ENCODE data around the gene SLC7A5.
"Not testable (repeated sequence)": the region's sequence is repeated elsewhere in the genome, so short reads cannot be mapped to it uniquely, and the experiment has no call there.

Gene SLC7A5

DNA sequence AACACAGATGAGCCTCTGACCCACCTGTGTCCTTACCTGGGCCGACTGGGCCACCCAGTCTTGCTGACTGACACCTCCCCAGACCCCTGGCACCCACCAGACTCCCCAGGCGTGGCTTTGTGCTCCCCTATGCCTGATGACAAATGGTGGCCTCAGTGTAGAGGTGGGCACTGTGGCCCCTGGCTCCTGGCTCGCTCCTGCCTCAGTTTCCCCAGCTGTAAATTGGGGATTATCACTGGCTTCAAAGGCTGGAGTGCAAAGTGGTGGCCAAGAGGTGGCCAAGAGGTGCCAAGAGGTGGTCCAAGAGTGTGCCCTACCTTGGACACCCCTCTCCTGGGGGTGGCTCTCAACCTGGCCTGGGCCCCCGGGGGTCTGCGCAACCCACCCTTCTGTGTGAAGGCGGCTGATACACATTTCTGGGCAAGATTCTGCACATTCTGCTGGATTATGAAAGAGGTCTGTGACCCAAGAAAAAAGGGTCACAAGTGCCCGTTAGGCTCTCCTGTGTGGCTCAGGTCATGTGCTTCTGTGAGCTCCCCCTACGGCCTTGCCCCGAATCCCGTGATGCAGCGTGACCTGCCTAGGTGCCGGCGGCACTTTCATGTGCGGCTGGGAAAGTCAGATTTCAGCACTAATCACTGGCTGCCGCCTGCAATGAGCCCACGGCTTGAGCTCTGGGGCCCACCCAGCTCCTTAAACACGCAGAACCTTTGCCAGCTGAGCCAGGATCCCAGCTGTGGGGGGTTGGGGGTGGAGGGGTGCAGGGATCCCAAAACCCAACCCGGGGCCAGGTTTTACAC is 7.8 kb downstream of the SLC7A5 start:
- not testable (repeated sequence) for ATAC-seq, DNase-seq

DNA sequence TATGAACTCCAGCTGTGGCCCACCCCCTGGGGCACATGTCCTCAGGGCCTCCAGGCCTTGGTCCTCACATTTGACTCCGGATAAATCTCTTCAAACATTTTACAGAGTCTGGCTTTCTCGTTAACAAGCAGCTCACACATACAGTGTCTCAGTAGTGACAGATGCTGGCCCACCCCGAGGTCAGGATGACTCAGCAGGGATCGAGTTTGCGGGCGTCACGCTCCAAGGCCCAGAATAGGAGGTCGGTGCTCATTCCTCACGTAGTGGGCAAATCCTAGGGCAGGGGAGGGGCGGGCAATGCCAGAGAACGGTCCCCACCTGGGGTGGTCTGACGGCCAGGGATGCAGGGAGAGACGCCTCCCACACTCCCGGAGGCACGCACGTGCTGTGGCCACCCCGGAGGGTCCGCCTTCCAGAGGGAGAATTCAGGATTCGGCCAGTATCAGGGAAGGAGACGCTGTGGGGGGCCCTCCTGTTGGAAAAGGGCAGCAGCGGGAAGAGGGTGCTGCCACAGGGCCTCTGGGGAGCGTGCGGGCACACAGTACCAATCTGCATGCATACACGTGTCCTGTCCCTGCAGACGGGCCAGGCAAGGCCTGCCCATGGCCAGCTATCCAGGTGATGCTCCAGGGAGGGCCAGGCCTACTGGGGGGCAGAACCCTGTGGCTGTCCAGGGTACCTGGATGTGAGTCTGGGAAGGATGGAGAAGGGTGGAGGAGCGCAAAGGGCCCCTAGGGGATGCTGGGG is 8.6 kb downstream of the SLC7A5 start:
- DNase-seq (no peak), ATAC-seq (no peak)

DNA sequence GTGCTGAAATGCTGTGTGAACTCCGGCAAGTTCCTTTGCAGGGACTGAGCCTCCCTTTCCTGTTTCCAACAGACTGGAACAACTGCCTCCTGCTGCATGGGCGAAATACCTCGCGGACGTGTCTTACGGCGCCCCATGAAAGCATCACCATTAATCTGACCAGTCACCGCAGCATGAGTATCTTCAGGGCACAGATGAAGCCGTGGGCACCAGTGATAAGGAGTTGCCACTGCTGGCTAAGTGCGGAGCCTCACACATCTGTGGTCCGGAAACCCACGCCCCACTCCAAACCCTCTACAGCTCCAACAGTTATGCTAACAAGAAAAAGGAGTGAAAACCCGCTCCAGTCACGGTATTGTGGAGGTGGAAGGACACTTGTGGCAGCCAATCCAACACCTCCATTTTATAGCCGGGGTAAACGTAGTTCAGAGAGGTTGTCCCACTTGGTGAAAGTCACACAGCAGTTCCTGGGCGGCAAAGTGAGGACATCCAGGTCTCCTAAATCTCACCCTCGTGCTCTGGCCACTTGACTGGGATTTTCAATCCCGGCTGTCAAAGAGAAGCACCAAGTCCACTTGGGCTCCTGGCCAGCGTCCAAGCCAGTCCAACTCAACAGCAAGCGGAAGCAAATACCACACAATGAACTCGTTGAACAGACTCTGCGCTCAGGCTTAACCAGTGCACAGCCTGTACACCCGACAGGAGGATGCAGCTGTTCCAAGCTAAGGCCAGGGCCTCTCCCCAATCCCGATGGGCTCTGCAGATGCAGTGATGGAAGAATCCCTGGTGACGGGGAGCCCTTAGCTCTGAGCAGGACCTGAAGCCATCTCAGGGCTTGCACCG is 10.9 kb downstream of the SLC7A5 start:
- ATAC-seq, DNase-seq: not testable (repeated sequence)

DNA sequence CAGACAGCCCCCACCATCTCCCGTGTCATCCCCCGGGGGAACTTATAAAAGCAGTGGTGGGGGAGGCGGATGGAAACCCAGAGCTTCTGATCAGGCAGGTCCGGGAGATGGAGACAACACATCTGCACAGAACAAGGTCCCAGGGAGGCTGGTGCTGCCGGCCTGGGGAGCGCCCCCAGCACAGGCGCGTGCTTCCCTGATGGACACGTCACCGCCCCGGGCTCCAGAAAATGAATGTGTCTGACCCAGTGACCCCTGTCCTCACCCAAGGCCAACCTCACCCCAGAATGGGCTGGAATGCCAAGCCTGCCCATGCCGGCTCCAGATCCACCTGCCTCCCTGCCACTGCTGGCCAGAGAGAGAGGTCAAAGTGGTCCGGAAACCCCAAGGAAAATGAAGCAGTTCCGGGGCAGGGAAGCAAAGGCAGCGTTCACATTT is 12.5 kb downstream of the SLC7A5 start:
- ATAC-seq (no peak), DNase-seq (no peak)

DNA sequence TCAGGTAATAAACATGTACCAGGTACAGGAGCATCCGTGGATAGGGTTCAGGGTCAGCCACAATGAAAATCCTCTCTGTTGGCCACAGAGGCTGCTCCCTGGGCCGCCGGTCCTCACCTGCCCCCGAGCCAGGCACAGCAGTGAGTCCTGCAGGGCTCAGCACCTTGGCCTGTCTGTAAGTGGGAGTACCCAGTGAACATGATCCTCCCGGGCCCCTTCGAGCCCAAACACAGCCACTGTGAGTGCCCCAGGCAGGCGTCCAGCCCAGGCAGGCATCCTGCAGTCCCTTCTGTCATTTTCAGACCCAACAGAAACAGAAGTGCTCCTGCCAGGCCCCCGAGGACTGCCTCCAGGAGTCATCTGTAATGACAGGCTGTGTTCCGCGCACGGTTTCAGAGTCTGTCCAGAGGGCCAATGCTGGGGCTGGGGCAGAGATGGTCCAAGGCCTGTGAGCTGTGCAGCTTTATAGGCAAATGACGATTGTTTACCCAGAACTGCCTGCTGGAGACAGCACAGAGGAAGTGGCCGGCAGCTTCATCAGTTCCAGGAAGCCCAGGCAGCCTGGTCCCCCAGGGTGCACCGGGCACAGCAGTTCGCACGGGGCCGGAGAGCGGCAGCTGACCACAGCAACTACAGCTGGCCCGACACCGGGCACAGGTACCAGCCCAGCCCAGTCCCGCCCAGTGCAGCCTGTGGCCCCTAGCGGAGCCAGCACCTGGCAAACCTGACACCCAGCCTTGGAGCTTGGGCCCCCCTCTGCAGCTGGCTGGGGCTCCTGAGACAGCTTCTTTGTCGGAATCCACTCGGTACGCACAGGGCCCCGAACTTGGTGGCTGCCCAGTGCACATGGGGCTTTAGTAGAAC is 13.2 kb downstream of the SLC7A5 start:
- DNase-seq (peak; percentile 47), ATAC-seq (no peak)

DNA sequence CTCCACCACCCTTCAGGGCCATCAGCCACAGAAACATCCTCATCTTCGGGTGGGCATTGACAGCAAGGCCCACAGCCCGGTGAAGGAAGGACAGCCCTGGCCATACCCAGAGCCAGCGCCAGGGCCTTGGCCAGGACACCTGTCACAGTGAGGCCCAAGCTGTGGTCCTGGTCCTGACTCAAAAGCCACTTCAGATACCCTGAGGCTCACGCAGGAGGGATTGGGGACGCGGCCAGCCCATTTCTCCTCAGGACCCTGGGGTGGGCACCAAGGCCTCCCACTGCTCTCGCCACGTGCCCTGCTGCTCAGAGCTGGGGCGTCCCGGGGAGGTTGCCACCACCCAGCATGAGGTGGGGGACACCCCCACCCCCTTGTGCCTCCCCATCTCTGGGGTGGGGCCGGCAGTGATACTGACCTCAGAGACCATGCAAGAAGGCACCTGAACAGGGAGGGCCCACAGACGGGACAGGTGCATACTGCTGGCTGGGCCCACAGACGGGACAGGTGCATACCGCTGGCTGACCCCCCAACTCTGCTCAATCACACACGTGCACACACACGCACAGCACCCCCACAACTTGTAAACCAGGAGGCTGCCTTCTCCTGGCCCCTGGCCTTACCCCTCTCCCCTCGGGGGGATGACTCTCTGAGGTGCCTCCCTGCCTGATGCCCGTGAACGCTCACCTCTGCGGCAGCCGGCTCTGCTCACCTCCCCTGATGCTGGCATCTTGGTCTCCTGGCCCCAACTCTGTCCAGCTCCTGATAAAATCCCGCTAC is 14.2 kb downstream of the SLC7A5 start:
- ATAC-seq (no peak), DNase-seq (no peak)

DNA sequence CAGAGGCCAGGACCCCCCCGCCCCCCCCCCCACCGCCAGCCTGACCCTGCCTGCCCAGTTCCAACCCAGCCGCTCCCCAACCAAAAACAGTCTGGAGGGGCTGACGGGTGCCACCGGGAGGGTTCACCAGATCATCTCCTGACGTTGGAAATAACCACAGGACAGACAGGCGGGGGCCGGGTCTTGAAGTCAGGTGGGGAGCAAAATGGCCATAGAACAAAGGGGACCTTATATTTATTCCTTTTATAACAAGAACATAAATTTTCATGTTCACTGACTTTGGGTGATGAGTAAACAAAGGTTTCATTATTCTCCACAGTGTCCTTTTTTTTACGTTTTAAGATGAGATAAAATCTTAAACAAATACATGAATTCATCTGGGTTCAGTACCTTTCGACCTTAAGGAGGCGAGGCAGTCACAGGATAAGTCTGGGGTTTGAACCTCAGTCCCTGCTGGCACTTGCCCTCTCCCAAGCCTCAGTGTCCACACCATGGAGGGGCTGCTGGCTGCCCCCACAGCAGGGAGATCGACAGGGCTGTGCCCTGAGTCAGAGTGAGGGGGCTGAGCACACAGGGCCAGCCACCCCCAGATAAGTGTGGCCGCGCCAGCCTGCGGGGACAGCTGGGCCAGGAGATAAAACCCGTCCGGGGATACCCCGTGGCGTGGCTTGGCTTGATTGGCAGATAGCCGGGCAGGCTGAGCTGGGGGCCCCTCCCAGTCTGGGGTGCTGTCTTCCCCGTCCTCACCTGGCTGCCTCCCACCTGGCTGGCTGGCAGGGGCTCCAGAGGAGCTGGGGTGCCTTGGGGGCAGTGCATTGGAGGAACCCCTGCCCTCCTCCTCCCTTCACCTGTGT is 15.0 kb downstream of the SLC7A5 start:
- DNase-seq, result peak; percentile 50
- peak; percentile 7 for ATAC-seq

DNA sequence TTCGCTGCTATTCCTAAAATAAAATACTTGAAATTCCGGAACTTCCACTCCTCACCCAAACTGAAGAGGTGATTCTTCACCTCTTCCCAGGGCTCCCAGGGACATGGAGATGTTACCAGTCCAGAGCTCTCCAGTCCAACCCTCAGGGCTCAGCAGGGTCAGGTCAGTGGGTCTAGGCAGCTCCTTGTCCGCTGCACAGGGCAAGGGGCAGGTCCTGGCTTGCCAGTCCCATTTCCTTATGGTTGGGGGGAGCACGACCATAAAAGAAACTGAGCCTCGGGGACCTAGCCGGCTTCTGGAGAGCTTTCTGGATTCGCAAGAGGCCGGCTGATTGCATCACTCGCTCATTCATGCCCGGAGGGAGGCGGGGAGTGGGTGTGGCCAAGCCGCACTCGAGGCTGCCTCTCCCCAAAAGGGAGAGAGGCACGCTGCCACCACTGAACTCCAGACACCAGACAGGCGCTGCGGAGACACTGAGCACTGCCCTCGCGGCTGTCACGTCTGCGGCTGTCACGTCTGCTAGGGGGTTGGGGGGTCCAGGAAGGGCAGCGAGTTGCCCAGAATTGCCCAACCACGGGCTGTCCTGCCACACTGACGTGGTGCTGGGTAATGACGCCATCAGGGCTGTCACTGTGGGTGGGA is 15.8 kb downstream of the SLC7A5 start:
- ATAC-seq (peak; percentile 72), DNase-seq (peak; percentile 92)

DNA sequence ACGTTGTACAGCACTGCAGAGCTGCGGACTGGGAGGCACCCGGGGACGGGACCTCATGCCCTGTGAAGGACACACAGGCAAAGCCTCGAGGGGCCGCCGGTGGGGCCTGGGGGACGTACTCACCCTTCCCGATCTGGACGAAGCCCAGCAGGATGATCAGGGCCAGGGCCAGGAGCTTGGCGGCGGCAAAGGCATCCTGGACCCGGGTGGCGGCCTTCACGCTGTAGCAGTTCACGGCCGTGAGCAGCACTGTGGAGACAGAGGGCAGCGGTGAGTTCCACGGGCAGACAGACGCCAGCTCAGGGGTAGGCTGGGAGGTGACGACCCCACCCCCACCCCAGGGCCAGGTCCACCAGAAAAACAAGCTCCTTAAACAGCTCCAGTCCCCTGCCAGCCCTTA is 17.7 kb downstream of the SLC7A5 start:
- DNase-seq (no peak), ATAC-seq (no peak)

DNA sequence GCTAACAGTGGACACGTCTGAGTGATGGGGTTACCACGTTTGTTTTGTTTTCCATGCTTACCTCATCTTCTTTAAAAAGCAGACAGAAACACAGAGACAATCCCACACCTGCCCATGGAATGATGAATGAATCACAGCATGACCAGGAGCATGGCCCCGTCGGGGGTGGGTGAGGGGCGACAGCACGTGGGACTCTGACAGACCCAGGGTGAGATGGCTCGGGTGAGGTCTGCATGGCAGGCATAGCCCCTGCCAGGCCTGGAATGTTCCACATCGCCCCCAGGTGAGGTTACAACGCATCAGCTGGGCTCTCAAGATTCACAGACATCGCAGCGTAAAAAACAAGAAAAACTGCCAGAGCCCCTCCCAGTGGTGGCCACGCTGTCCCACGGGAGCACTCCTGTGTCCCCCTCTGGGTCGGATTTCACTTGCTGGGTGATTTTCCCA is 18.1 kb downstream of the SLC7A5 start:
- DNase-seq, result no peak
- no peak for ATAC-seq

DNA sequence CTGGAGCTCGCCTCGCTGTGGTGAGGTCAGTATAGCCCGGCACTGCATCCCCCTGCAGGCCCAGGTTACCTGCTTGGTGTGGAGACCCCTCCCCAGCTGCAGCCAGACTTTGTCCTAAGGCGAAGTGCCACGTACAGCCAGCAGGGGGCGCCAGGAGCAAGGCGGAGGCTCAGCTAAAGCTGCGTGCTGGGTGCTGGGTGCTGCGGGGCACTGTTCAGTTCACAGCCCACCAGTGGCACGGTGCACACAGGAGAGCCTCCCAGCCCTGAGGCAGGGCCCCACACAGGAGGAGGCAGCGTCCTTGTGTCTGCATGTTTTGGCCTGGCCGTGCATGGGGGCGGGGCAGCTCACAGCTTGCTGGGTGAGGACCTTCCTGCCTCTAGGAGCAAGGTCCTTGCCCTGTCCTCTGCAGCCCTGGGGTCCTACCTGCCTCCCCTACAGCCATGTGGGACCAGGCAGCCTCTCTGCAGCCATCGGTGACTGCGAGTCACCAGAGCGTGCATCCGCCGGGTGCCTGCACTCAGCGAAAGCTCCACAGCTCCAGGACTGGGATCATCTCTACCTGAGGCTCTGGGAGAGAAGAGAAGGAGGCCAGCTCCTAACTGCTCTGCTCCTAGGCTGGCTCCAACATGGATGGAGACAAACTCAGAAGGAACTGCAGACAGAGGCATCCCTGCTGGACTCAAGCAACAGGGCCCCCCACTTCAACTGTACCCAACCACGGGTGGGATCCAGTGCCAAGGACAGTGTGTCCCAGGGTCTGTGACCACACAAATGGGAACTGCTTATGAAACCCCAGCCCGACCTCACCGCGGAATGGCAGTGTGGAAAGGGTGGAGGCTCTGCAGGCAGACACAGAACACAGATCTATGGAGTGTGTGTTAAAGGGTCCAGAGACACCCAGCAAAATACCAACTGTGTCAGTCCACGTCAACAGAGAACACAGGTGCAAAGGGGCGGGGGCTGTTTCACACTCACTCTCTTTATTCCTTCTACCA is 19.0 kb downstream of the SLC7A5 start:
- DNase-seq (peak; percentile 74), ATAC-seq (peak; percentile 47)

DNA sequence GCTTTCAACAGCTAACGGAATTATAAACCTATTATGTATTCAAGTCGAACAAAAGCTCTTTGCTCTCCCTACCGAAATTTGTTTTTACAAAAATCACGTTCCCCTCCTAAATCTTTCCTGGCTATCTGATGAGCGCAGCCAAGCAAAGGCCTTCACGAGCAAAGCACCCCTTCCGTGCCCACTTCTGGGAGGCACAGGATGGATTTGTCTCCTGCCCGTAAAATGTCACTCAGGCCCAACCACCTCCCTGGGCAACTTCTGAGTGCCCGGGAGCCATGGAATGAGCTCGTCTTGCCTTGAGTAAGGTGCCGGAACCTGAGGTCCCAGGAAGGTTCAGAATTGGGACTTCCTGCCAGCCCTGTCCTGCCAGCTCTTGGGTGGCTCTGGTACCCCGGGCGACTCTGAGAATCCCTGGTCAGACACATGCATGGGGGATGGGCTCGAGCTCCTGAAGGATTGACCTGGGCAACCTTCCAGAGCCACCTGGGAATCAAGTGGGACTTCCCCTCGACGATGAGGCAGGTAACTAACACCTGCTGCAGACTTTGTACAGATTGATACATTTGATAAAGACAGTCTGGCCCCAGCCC is 19.8 kb downstream of the SLC7A5 start:
- ATAC-seq, result no peak

DNA sequence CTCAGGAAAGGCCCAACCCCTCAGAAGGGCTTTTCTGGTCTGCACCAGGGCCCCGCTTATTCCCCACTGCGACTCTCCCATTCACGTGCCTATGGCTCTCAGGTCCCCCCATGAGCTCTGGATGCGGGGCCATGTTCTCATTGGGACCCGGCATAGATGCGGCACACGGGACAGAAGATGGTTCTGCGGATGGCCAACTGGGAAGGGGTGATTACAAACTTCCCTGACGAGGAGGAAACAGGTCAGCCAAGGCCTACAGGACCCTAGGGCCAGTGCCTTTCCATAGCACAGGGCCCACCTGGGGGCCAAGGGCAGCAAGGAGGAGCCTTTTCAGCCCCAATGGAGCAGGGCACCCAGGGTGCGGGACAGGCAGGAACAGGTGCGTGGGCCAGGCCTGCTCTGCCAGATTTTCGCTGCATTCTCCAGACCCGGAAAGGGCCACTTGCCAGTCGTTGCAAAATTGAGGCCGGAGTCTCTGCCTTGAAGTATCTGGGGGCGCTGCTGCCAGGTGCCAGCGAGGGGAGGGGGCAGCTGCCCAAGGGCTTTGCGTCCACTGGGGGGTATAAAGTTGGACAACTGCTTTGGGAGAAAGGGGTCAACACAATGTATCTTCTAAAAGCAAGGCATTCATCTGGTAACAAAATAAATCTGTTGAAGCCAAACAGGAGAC is 20.5 kb downstream of the SLC7A5 start:
- no peak for DNase-seq
- no peak for ATAC-seq

More for the DNA sequence above, 19.8 kb downstream of the SLC7A5 start:
- DNase-seq, result no peak

DNA sequence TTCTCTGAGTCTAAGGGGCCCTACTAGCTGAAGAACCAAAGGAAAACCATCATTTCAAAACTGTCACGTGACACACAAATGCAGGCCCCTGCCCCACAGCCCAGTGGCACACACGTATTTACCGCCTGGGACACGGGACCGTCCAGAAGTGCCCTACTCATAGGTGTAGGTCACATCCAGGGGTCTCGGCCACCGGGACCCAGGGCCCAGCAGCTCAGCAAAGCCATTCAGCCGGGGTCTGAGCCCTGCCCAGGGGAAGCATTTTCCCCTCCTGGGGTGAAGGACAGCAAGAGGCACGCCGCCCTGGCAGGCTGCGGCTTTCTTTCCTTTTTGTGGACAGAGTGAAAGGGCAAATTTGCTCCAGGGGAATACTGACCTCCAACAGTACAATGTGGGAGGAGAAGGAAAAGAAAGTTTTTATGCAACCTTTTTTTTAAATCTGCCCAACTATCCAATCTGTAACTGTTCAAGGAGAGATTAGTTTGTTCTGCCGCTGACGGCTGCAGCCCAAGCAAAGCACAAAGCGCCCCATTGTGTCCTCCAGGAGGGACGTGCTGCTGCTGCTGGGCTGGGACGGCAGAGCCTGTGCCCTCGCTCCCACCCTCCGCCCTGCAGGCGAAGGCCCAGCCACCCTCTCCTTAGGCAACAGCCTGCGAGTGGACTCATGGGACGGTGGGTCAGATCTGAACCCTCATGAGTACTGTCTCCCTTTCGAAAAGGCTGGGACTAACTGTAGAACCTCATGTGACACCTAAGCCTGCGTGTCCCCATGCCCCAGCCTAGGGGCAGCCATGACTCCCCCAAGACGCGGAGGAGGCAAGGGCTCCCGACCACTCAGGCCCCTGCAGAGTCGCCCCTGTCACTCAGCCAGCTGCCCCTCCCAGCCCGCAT is 21.3 kb downstream of the SLC7A5 start:
- no peak for DNase-seq
- ATAC-seq, result no peak

DNA sequence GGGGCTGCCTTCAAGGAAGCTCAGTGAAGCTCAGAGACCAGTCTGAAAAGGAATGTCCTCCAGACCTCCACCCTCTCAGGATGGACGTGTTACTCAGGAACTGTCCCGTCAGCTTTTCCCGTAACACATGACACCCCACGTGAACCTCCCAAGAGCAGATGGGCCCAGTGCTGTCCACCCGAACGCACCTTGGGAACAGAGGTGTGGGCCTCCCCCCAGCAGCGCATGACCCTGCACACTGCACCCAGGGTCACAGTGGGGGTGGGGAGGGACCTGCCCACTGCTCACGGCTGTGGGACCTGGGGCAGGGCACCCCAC is 21.9 kb downstream of the SLC7A5 start:
- ATAC-seq (no peak), DNase-seq (no peak)
